Prostate gland (tissue), 2 donors: ENCODE data around the gene CABCOCO1. TPM values are rescaled to one million over a fixed set of nuclear protein-coding genes. Genes with fewer than 3 reads are reported as not detected.

Experiments
- DNase-seq: peaks from one replicate; pipeline ENCODE4 v3.0.0-alpha.2; 2019; ENCODE audit warnings: low spot score
- H3K27ac ChIP-seq, 2 donors: fragments of 200-600 bp; sonication (generic); 2 replicates each; pipeline ENCODE4 v1.5.1; 2017 to 2019
- H3K27me3 ChIP-seq: fragments of 200-600 bp; sonication (generic); replicated peaks from 2 replicates; pipeline ENCODE4 v1.5.1; 2019; ENCODE audit not compliant: insufficient read depth
- H3K36me3 ChIP-seq, 2 donors: fragments of 200-600 bp; sonication (generic); 1 replicate in 1 of 2; 2 replicates in 1 of 2; pipeline versions ENCODE4 v1.5.1 to v1.8.1; 2017 to 2019
- H3K4me1 ChIP-seq: fragments of 200-600 bp; sonication (generic); replicated peaks from 2 replicates; pipeline ENCODE4 v1.5.1; 2019
- H3K4me3 ChIP-seq, 2 donors: fragments of 200-600 bp; sonication (generic); 2 replicates each; pipeline ENCODE4 v1.5.1; 2017 to 2019
- H3K9me3 ChIP-seq: fragments of 200-600 bp; sonication (generic); 2 replicates; pipeline ENCODE4 v1.5.1; 2017
- POLR2A ChIP-seq: fragments of 450-650 bp; IDR thresholded peaks from one replicate; pipeline ENCODE4 v1.6.1; 2016; ENCODE audit warnings: antibody characterized with exemption, mild to moderate bottlenecking
- POLR2AphosphoS5 ChIP-seq: sonication (generic); formaldehyde crosslinking; IDR thresholded peaks from one replicate; pipeline ENCODE4 v1.6.1; 2017; ENCODE audit warnings: antibody characterized with exemption
- WGBS: methylation state at CpG from one replicate; pipeline ENCODE4 v1.1.5; 2018; 5-methylcytosine and 5-hydroxymethylcytosine counted together
- intact Hi-C: fragments of 100-400 bp; cut with DNase I; formaldehyde crosslinking; loops from one replicate; pipeline ENCODE4 v1.14.2; 2022
- total RNA-seq, 2 donors: library from RNA; depleted of rRNA; stranded (reverse); fragments of >200 nt; gene quantifications; one replicate each; pipeline ENCODE4 v1.1.0, GENCODE V29; 2016
- TF ChIP-seq, protein P1 (sequence below), 4 experiments: fragments of 200-600 bp in 2 of 4; fragments of 450-650 bp in 2 of 4; sonication (generic) in 2 of 4; IDR thresholded peaks; 1 replicate in 3 of 4; 2 replicates in 1 of 4; pipeline ENCODE4 v1.5.1; 2016 to 2019; ENCODE audit warnings: antibody characterized with exemption in 4 of 4, mild to moderate bottlenecking in 2 of 4, moderate library complexity in 2 of 4

CABCOCO1 gene
- total RNA-seq, 2 donors from 2014 or later: 1.0 to 1.9 TPM

DNA sequence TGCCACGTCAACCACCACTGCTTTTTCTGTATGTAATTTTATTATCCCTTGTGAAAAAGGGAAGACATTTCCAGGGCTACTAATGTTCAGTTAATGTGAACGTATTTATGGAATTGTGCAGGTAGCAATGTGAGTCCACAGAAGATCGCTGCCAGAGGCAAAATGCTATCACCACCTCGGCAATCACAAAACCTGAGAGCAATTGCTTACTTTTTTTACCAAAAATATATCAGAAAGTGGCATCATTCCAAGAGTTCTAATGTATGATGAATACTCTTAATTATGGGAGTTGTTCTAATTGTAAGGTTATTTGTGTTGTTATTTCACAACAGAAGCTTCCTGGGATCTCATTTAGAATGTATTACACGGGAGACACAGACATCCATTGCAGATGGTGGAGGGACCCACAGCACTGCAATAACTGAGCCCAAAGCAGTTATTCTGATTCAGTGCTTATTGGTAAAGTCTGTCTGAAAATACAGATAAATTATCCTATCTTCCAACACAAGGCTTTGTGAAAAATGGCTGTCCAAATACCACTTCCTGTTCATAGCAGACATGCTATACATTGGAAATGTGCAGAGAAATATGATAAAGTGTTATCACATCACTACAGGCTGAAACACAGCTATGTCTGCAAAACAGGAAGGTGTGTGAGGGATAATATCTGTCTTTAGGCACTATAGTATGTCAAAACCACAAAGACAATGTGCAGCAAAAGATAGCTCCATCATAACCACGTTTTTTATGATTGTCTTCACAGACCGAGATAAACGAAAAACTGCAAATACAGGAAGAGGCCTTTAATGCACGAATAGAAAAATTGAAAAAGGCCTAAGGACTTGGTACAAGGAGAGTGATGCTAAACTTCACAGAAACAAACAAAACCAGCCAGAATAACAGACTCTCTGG lies 102.7 kb downstream of the CABCOCO1 start:
- no peak for TF ChIP-seq POLR2AphosphoS5
- H3K4me1 ChIP-seq: no peaks in the 10 kb centered on the region
- intact Hi-C loops: no loop called here
- DNase-seq: no peak
- no peaks in the 10 kb centered on the region for H3K27me3 ChIP-seq
- H3K9me3 ChIP-seq: no peaks in the 10 kb centered on the region
- WGBS: 66% methylated on average over 9 of the region's 9 CpGs
- no peak overlapping the region for H3K27ac ChIP-seq
- H3K36me3 ChIP-seq: no peaks in the 10 kb centered on the region
- H3K4me3 ChIP-seq: no peak overlapping the region

DNA sequence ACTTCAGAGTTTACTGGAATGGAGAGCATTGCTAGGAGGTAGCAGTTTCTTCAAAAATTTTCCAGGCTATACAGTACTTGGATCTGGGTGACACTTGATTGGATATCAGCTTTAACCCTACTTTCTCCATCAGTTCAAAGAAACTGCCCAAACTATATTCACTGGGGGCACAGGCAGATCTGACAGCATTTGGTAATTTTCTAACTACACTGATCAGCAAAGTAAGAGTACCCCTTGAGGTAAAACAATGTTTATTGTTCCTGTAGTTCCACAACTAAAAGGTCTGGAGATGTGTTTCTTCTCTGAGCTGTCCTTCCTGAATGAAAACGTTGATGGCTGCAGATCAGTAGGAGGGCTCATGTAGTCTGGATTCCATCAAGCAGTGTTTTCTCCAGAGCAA lies 104.2 kb downstream of the CABCOCO1 start:
- TF ChIP-seq POLR2AphosphoS5 (no peak), POLR2A (no peak)
- TF ChIP-seq, protein P1, sequence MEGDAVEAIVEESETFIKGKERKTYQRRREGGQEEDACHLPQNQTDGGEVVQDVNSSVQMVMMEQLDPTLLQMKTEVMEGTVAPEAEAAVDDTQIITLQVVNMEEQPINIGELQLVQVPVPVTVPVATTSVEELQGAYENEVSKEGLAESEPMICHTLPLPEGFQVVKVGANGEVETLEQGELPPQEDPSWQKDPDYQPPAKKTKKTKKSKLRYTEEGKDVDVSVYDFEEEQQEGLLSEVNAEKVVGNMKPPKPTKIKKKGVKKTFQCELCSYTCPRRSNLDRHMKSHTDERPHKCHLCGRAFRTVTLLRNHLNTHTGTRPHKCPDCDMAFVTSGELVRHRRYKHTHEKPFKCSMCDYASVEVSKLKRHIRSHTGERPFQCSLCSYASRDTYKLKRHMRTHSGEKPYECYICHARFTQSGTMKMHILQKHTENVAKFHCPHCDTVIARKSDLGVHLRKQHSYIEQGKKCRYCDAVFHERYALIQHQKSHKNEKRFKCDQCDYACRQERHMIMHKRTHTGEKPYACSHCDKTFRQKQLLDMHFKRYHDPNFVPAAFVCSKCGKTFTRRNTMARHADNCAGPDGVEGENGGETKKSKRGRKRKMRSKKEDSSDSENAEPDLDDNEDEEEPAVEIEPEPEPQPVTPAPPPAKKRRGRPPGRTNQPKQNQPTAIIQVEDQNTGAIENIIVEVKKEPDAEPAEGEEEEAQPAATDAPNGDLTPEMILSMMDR (IDR thresholded peaks at IDR 0.05): no peak
- Histone ChIP-seq H3K27ac (no peak overlapping the region), H3K4me1 (no peaks in the 10 kb centered on the region), H3K27me3 (no peaks in the 10 kb centered on the region), H3K36me3 (no peaks in the 10 kb centered on the region), H3K9me3 (no peaks in the 10 kb centered on the region), H3K4me3 (no peak overlapping the region)
- intact Hi-C loops: no loop called here
- WGBS: 22% methylated on average over 1 of the region's 1 CpG
- no peak for DNase-seq

DNA sequence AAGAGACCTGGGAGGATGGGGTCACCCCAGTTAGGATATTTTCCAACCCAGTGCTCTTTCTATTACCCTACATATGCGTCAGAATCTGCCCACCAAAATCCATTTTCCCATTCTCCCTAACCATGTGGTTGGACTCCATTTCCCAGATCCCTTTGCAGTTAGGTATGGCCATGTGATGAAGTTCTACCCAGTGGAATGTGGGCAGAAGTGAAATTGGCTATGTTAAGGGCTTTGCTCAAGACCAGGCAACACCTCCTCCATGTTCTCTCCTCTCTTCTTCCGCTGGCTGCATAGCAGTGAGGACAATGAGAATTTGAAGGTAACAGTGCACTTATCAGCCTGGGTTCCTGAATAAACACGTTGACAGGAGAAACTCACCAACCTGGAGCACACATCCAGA lies 111.3 kb downstream of the CABCOCO1 start:
- Histone ChIP-seq H3K4me1 (no peaks in the 10 kb centered on the region), H3K27ac (no peak overlapping the region), H3K9me3 (no peaks in the 10 kb centered on the region), H3K27me3 (no peaks in the 10 kb centered on the region), H3K4me3 (no peak overlapping the region), H3K36me3 (no peaks in the 10 kb centered on the region)
- no peak for DNase-seq
- TF ChIP-seq, protein P1 (IDR thresholded peaks at IDR 0.05): no peak
- TF ChIP-seq POLR2A (no peak), POLR2AphosphoS5 (no peak)
- 96% methylated on average over 3 of the region's 3 CpGs for WGBS
- intact Hi-C loops: no loop called here

DNA sequence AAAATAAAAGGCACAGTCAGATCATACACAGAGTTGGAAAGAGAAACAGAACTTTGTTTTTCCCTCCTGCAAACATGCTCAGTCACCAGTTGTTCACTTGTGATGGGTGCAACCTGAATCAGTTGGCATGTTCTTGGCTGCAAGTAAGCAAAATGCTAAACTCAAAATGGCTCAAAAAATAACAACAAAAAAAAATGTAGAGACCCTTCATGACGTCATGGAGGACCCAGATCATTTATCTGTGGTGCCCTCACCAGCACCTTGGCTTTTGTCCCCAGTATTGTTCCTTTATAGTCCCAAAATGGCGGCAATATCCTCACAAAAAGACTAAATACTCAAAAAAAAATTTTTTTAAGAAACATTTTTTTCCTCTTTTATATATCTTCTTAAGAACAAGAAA lies 112.4 kb downstream of the CABCOCO1 start:
- 74% methylated on average over 2 of the region's 2 CpGs for WGBS
- intact Hi-C loops: no loop called here

GRCh38 chr10:61776615-61777266 lies 114.0 kb downstream of the CABCOCO1 start:
- Histone ChIP-seq H3K27me3 (no peaks in the 10 kb centered on the region), H3K9me3 (no peaks in the 10 kb centered on the region), H3K36me3 (no peaks in the 10 kb centered on the region), H3K4me3 (no peak overlapping the region), H3K4me1 (no peaks in the 10 kb centered on the region), H3K27ac (no peak overlapping the region)
- intact Hi-C loops: no loop called here
- no peak for DNase-seq
- 86% methylated on average over 7 of the region's 7 CpGs for WGBS
- TF ChIP-seq POLR2AphosphoS5 (no peak), POLR2A (no peak)
- TF ChIP-seq, protein P1 (IDR thresholded peaks at IDR 0.05): no peak

More for the DNA sequence above, 112.4 kb downstream of the CABCOCO1 start:
- Histone ChIP-seq H3K27me3 (no peaks in the 10 kb centered on the region), H3K9me3 (no peaks in the 10 kb centered on the region), H3K4me3 (no peak overlapping the region), H3K36me3 (no peaks in the 10 kb centered on the region), H3K27ac (no peak overlapping the region), H3K4me1 (no peaks in the 10 kb centered on the region)
- no peak for DNase-seq
- TF ChIP-seq, protein P1 (IDR thresholded peaks at IDR 0.05): no peak
- no peak for TF ChIP-seq POLR2AphosphoS5
- TF ChIP-seq POLR2A: no peak
